ENCODE results near the gene CASQ1.

CASQ1 gene

GRCh38 chr1:160227034-160227433 is 36.7 kb downstream of the CASQ1 start:
- no peak for DNase-seq

- DNase-seq, result no peak
These were observed 37.2 kb downstream of the CASQ1 start for GRCh38 chr1:160227561-160227960.

DNA sequence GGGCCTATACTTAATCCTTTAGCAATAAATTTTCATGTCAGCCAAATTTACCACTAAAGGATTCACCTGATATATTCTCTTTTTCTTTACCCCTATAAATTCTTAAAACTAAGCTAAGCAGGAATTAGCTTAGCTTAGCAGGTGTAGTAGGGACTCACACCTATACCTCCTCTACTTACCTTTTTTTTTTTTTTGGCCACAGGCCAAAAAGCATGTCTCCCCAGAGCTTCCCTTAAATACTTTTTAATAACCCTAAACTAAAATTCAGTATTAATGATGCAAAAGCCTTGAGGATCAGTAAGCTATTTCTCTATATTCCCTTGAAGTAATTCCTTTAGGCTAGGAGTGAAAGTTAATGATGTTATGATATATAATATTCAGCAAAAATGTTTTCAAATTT is 38.1 kb downstream of the CASQ1 start:
- DNase-seq, result no peak

DNA sequence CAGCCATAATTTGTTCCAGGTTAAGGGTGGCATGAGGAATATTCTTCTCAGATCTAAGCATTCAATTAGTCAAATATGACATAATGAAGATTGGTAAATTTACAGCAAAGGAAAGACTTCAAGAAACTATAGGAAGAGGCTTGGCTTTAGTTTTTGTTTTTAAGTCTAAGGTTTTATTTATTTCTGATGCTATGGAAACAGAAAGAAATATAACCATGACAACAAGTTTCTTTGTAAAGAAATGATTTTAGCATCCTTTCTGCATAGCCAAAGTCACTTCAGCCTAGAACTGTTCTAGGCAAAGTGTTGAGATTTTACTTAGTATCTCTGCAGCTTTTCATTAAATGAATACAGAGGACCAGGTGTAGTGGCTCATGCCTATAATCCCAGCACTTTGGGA is 42.5 kb downstream of the CASQ1 start:
- DNase-seq, result no peak

DNA sequence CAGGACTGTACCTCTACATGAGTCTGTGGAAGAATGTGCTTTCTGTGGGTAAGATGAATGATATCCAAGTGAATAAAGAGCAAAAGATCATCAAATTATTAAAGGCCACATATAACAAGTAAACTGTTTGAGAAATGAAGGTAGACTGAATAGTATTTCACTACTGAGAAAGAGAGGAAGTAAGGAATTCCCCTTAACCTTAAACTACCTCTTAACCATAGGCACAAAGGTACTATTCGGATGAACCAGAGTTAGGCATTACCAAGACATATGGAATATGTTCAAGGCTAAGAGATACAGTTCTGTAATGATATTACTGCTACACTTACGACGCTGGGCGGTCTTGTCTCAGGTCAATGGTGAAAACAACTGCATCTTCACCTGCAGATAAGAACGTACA is 46.4 kb downstream of the CASQ1 start:
- DNase-seq, result no peak

- no peak for DNase-seq
These were observed 47.2 kb downstream of the CASQ1 start for GRCh38 chr1:160237558-160237957.

GRCh38 chr1:160238408-160238807 is 48.0 kb downstream of the CASQ1 start:
- no peak for DNase-seq

DNA sequence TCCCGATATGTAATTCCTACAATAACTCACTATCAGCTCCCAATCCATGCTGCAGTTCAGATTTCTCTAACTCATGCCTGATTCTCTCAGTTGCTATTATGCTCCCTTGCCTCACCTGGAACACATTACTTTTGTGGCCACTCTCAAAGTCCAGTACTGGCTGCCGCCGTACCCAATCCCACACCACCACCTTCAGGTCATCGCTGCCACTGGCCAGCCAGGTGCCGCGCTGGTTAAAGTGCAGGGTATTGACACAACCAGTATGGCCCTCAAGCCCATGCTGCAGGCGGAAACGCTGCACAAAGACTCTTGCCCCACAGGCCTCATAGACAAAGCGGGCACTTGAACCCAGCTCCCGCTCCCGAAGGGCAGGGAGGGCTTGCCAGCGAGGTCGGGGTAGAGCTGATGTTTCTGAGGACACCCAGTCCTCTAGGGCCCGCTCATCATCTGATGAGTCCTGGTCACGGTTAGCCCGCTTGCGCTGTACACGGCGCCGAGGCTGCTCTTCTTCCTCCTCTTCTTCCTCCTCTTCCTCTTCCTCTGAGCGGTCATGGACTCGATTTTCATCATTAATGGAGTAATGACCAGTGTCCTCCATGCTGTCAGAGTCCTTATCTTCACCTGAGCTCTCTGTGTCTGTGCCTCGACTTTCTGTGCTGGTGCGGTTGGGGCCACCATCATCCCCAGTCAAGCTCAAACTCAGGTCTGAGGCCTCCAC is 49.4 kb downstream of the CASQ1 start:
- no peak for DNase-seq

DNA sequence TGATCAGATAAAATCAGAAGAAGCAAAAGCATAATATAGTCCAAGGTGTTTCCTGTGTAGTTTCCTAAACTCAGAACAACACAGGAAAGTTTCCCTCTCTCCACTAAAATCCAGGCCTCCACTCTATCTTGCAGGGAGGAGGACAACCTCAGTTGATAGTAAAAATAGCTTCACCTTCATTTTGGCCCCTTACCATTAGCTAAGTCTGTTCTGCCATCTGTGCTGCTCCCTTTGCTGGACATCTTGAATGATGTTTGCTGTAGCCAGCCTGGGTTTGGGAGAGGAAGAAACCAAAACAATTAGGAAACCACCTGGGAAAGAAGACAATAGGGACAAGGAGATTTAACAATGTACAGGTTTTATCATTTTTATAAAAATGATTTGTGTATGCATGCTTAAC is 53.4 kb downstream of the CASQ1 start:
- DNase-seq, result no peak

GRCh38 chr1:160244209-160244608 is 53.8 kb downstream of the CASQ1 start:
- DNase-seq, result no peak

- DNase-seq, result no peak
These were observed 55.1 kb downstream of the CASQ1 start for GRCh38 chr1:160245434-160245833.

GRCh38 chr1:160247053-160247452 is 56.7 kb downstream of the CASQ1 start:
- DNase-seq, result no peak

GRCh38 chr1:160251011-160251410 is 60.6 kb downstream of the CASQ1 start:
- no peak for DNase-seq

Data from central memory CD4-positive, alpha-beta T cell (primary cell).